GM10266 (cell line): ENCODE data around the gene GPR75.

Source experiments
- DNase-seq: peaks from one replicate; pipeline ENCODE4 v3.0.0; 2012; ENCODE audit errors: extremely low spot score
- CTCF ChIP-seq: IDR thresholded peaks from 2 replicates; pipeline ENCODE4 v1.5.1; 2012; ENCODE audit warnings: mild to moderate bottlenecking, low read depth; ENCODE audit not compliant: control insufficient read depth, insufficient read depth; ENCODE audit errors: missing control alignments

The GPR75 gene

DNA sequence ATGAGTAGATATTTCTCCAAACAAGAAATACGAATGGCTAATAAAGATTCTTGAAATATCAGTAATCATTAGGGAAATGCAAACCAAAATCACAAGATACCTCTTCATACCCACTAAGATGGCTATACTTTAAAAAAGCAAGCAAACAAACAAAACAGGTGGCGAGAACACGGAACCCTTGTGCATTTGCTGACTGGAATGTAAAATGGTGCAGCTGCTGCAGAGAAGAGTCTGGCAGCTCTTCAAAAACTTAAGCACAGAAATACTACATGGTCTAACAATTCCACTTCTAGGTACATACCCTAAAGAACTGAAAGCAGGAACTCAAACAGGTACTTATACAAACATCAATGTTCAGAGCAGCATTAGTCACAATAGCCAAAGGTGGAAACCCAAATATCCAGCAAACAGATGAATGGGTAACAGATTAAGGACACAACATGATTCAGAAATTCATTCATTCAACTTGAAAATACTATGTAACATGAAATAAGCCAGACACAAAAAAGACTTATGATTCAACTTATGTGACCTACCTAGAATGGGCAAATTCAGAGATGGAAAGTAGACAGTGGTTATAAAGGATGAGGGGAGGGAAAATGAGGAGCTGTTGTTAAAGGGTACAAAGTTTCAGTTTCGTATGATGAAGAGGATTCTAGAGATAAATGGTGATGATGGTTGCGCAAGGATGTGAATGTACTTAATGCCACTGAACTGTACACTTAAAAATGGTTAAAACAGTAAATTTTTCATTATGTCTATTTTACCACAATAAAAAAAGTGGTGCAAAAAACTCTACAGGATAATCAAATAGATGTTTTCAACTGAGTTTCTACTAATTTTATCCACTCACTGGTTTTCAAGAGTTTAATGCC is 26.9 kb upstream of the GPR75 start:
- no peak for DNase-seq
- TF ChIP-seq CTCF: no peak

DNA sequence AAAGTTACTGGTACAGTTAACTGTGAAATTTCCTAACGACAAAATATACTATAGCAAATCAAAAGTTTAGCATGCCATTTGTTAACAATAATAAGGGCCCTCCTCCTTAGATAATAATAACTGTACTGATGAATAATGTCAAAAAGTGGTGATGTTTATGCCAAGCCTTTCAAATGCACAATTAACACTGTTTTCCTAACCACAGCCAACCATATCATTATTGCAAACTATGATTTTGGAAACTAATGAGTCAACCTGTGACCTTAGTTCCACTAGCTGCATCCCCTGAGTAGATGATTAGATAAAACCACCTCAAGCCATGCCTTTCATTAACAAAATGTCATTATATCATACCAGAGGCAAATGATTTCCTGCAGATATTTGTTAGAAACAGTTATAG is 25.1 kb upstream of the GPR75 start:
- DNase-seq: no peak
- no peak for TF ChIP-seq CTCF

GRCh38 chr2:53881986-53882385 is 22.2 kb upstream of the GPR75 start:
- TF ChIP-seq CTCF: no peak
- DNase-seq: no peak

- TF ChIP-seq CTCF: no peak
- no peak for DNase-seq
Observed at GRCh38 chr2:53881360-53881759, 21.6 kb upstream of the GPR75 start.

DNA sequence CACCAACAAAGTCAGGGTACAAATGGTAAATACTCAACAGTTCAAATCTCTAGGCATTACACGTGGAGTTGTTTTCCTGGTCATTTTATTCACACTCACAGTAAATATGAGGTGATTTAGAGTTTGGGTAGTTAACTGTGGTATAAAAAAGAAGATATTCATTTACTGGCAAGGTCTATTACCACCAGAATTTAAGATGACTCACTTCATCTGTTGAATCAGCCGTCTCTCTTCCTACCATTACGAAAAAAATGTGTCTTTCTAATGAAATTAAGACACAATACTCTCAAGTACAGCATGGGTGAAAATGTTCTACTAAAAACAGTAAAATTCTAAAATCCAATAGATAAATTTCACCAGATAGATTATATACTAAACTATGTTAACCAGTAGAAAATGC is 21.0 kb upstream of the GPR75 start:
- TF ChIP-seq CTCF: no peak
- no peak for DNase-seq

DNA sequence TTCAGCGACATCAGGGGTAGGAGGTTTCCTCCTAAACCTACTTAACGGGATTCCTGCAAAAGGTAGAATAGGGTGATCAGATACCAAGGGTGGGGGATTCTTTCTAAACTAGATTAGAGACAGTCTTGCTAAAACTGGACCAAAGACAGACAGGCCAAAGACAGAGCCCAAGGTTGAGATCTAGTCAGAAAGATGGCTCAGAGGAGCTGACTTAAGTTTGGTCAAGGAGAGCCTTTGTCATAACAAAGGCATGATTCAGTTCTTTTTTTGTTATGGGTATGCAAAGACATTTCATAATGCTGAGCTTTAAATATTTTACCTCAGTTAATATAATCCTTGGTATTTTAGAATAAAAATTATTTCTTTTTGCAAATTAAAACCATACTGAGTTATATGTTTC is 17.8 kb upstream of the GPR75 start:
- no peak for DNase-seq
- no peak for TF ChIP-seq CTCF

DNA sequence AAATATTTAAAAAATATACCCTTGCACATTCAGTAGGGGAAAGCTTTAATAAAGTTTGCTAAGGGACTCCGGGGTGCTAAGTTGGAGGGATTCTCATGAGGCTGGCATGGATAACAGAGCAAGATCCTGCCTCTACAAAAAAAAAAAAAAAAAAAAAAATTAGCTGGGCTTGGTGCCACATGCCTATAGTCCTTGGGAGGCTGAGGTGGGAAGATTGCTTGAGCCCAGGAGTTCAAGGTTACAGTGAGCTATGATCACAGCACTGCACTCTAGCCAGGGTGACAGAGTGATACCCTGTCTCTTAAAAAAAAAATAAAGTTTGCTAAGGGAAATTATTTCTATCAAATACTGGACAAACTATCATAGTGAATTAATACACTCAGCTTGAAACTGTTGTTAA is 17.3 kb upstream of the GPR75 start:
- TF ChIP-seq CTCF: no peak
- no peak for DNase-seq
